ENCODE data around the gene MGAT4A. TPM values are rescaled to one million over a fixed set of nuclear protein-coding genes. Genes with fewer than 3 reads are reported as not detected.
"Not testable (repeated sequence)": the region's sequence is repeated elsewhere in the genome, so short reads cannot be mapped to it uniquely, and the experiment has no call there.

MGAT4A gene
- total RNA-seq, 6 experiments from 2014 or later = 0.14 TPM; not detected in 5

DNA sequence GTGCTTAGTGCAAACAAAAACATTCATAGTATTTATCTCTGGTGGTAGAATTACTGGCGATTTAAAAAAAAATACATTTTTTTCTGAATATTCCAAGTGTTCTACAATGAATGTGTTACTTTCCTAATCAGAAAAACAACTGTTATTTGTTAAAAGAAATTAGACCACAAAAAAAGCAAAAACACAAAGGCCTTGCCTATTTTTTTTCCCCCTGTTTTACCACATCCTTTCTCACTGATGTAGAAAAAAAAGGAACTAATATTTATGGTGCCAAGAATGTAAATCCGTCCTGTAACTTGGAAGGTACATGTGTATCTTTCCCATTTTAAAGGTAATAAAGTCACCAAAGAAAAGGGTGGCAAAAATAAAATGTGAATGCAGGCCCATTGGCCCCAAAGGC, 28.4 kb upstream of the MGAT4A start:
- Mint-ChIP-seq H3K4me3 (no peak overlapping the region), H3K4me1 (ENCODE audit: low read depth) (peaks cover 16% of the 10 kb centered on the region), H3K27me3 (ENCODE audit: insufficient read depth) (peaks cover 15% of the 10 kb centered on the region), H3K27ac (no peak overlapping the region), H3K9me3 (no peaks in the 10 kb centered on the region), H3K36me3 (ENCODE audit: low read depth) (no peaks in the 10 kb centered on the region)
- TF ChIP-seq CTCF (IDR thresholded peaks at IDR 0.05) = no peak
- DNase-seq = no peak

- Mint-ChIP-seq H3K27me3 (ENCODE audit: insufficient read depth) (peaks cover 15% of the 10 kb centered on the region), H3K27ac (peak overlapping the region; percentile 4; the same call in 1 of the 2 replicates)
These were observed 27.0 kb upstream of the MGAT4A start for GRCh38 chr2:98757904-98758421.

DNA sequence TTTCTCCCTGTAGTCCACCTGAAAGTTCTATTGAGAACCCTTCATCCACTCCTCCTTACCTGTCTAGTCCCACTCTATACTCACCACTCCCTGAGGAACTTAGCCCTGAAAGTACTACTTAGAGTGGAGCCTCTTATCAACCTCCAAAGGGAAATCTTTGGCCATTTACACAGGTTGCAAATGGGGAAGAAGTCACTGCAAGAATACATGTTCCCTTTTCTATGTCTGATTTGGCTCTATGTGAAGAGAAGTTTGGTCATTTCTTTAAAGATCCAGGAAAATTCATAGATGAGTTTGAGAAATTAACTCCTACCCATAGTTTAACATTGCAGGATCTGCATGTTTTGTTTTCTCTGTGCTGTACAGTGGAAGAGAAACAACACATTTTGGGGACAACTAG, 22.9 kb upstream of the MGAT4A start:
- DNase-seq = no peak
- Mint-ChIP-seq H3K27ac (no peak overlapping the region), H3K27me3 (ENCODE audit: insufficient read depth) (peaks cover 27% of the 10 kb centered on the region), H3K36me3 (ENCODE audit: low read depth) (no peaks in the 10 kb centered on the region), H3K9me3 (no peaks in the 10 kb centered on the region; the same call in 1 of the 2 replicates), H3K4me1 (ENCODE audit: low read depth) (peaks cover 16% of the 10 kb centered on the region), H3K4me3 (no peak overlapping the region)
- TF ChIP-seq CTCF (IDR thresholded peaks at IDR 0.05) = no peak

More at GRCh38 chr2:98757904-98758421, 27.0 kb upstream of the MGAT4A start:
- no peak for TF ChIP-seq CTCF (IDR thresholded peaks at IDR 0.05)
- Mint-ChIP-seq H3K4me1 (ENCODE audit: low read depth) (peaks cover 16% of the 10 kb centered on the region), H3K9me3 (no peaks in the 10 kb centered on the region), H3K36me3 (ENCODE audit: low read depth) (no peaks in the 10 kb centered on the region), H3K4me3 (peak overlapping the region; percentile 20)
- DNase-seq = peak; percentile 88

DNA sequence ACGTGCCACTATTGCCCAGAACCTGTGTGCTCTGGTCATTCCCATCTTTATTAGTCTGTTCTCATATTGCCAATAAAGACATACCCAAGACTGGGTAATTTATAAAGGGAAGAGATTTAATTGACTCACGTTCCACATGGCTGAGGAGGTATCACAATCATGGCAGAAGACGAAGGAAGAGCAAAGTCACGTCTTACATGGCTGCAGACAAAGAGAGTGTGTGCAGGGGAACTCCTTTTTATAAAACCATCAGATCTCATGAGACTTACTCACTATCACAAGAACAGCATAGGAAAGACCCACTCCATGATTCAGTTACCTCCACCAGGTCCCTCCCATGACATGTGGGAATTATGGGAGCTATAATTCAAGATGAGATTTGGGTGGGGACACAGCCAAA, 21.8 kb upstream of the MGAT4A start:
- not testable (repeated sequence) for H3K27ac Mint-ChIP-seq; H3K9me3 Mint-ChIP-seq; DNase-seq; H3K4me1 Mint-ChIP-seq (ENCODE audit: low read depth); H3K4me3 Mint-ChIP-seq; H3K36me3 Mint-ChIP-seq (ENCODE audit: low read depth)
- H3K27me3 Mint-ChIP-seq (ENCODE audit: insufficient read depth) = peaks cover 29% of the 10 kb centered on the region

- H3K4me1 Mint-ChIP-seq (ENCODE audit: low read depth) = no peaks in the 10 kb centered on the region
- H3K27me3 Mint-ChIP-seq (ENCODE audit: insufficient read depth) = peaks cover 29% of the 10 kb centered on the region
These were observed 20.8 kb upstream of the MGAT4A start for GRCh38 chr2:98751748-98752147.

More at GRCh38 chr2:98751748-98752147, 20.8 kb upstream of the MGAT4A start:
- no peaks in the 10 kb centered on the region; the same call in 1 of the 2 replicates for H3K9me3 Mint-ChIP-seq
- no peak for TF ChIP-seq CTCF (IDR thresholded peaks at IDR 0.05)
- DNase-seq = no peak
- no peak overlapping the region for H3K27ac Mint-ChIP-seq
- no peak overlapping the region for H3K4me3 Mint-ChIP-seq
- H3K36me3 Mint-ChIP-seq (ENCODE audit: low read depth) = no peaks in the 10 kb centered on the region

Data from HFFc6 (cell line).